ENCODE data around the gene POLD2.

POLD2 gene

GRCh38 chr7:44114586-44115310, 8.6 kb downstream of the POLD2 start:
- no peak for DNase-seq (ENCODE audit: low read depth in 2 of 2)

GRCh38 chr7:44113764-44114354, 9.5 kb downstream of the POLD2 start:
- DNase-seq (ENCODE audit: low read depth in 2 of 2), result no peak

- no peak for DNase-seq (ENCODE audit: low read depth in 2 of 2)
Measured at GRCh38 chr7:44112997-44113763, 10.2 kb downstream of the POLD2 start.

GRCh38 chr7:44112231-44112996, 10.9 kb downstream of the POLD2 start:
- no peak for DNase-seq (ENCODE audit: low read depth in 2 of 2)

- no peak for DNase-seq (ENCODE audit: low read depth in 2 of 2)
Measured at GRCh38 chr7:44111761-44112160, 11.6 kb downstream of the POLD2 start.

GRCh38 chr7:44110719-44111635, 12.4 kb downstream of the POLD2 start:
- DNase-seq (ENCODE audit: low read depth in 2 of 2), result no peak

GRCh38 chr7:44109991-44110390, 13.4 kb downstream of the POLD2 start:
- no peak for DNase-seq (ENCODE audit: low read depth in 2 of 2)

GRCh38 chr7:44108768-44109750, 14.3 kb downstream of the POLD2 start:
- no peak for DNase-seq (ENCODE audit: low read depth in 2 of 2)

- no peak for DNase-seq (ENCODE audit: low read depth in 2 of 2)
Measured at GRCh38 chr7:44107961-44108767, 15.2 kb downstream of the POLD2 start.

- no peak for DNase-seq (ENCODE audit: low read depth in 2 of 2)
Measured at GRCh38 chr7:44107116-44107960, 16.0 kb downstream of the POLD2 start.

GRCh38 chr7:44106311-44107065, 16.9 kb downstream of the POLD2 start:
- DNase-seq (ENCODE audit: low read depth in 2 of 2), result no peak

GRCh38 chr7:44105832-44106231, 17.5 kb downstream of the POLD2 start:
- no peak for DNase-seq (ENCODE audit: low read depth in 2 of 2)

GRCh38 chr7:44104860-44105771, 18.2 kb downstream of the POLD2 start:
- no peak for DNase-seq (ENCODE audit: low read depth in 2 of 2)

GRCh38 chr7:44103923-44104859, 19.2 kb downstream of the POLD2 start, which contains the start of gene AEBP1:
TSS of gene AEBP1 (plus strand) at chr7:44104345. CDS start at chr7:44104666, 321 bp downstream.
- DNase-seq (ENCODE audit: low read depth in 2 of 2), result no peak

- no peak for DNase-seq (ENCODE audit: low read depth in 2 of 2)
Measured at GRCh38 chr7:44103566-44103922, 19.8 kb downstream of the POLD2 start.

Measured in stimulated activated CD4-positive, alpha-beta T cell treated with anti-CD3 and anti-CD28 coated beads, Interleukin-12 subunit alpha, Interleukin-12 subunit beta, amount 100 ng/mL, for 24 hours (primary cell).